Limb (tissue), 2 donors: ENCODE results near the gene KNDC1.
"Not testable (repeated sequence)": the region's sequence is repeated elsewhere in the genome, so short reads cannot be mapped to it uniquely, and the experiment has no call there.

Source experiments
- DNase-seq, 2 donors: peaks; one replicate each; pipeline ENCODE4 v3.0.0-alpha.2; 2016; ENCODE audit errors: extremely low spot score in 2 of 2

Gene KNDC1, protein sequence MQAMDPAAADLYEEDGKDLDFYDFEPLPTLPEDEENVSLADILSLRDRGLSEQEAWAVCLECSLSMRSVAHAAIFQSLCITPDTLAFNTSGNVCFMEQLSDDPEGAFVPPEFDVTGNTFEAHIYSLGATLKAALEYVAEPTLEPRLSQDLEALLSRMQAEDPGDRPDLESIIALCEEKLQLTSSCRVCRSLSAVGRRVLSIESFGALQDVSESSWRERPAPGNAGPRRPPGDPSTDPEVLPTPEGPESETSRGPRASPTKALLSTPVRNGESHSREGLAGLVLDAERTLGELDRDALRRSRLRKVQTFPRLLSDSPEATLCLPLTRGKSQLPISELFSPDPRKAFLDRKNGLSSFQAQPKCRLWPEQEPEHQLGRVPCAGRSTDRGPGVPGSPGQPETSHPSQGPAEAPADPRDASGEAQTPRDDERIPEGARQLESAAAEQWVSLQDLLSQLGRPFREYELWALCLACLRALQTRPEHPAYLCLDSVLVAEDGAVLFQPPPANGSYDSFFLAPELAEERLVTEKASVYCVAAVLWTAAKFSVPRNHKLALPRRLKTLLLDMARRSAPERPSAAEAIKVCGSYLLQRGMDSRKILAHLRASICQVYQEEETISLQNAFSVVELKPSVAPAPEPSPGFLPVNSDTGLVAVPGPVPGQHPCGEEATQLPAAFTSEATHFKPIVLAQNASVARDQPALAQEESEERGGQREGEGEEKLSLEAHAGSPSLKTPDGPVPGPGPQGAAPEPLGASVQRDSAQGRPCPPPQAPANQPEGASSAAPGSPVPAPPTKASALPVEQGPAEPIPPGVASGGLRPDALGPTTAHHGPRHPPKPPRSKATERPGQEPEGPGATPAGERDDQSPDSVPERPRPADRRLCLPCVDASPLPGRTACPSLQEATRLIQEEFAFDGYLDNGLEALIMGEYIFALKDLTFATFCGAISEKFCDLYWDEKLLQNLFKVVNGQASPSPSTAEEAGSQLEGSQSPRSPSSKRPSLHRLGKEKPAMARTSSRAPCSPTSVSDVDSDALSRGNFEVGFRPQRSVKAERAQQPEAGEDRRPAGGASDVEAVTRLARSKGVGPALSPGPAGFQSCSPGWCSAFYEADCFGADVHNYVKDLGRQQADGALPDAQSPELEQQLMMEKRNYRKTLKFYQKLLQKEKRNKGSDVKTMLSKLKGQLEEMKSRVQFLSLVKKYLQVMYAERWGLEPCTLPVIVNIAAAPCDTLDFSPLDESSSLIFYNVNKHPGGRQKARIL (N-terminal part only)

DNA sequence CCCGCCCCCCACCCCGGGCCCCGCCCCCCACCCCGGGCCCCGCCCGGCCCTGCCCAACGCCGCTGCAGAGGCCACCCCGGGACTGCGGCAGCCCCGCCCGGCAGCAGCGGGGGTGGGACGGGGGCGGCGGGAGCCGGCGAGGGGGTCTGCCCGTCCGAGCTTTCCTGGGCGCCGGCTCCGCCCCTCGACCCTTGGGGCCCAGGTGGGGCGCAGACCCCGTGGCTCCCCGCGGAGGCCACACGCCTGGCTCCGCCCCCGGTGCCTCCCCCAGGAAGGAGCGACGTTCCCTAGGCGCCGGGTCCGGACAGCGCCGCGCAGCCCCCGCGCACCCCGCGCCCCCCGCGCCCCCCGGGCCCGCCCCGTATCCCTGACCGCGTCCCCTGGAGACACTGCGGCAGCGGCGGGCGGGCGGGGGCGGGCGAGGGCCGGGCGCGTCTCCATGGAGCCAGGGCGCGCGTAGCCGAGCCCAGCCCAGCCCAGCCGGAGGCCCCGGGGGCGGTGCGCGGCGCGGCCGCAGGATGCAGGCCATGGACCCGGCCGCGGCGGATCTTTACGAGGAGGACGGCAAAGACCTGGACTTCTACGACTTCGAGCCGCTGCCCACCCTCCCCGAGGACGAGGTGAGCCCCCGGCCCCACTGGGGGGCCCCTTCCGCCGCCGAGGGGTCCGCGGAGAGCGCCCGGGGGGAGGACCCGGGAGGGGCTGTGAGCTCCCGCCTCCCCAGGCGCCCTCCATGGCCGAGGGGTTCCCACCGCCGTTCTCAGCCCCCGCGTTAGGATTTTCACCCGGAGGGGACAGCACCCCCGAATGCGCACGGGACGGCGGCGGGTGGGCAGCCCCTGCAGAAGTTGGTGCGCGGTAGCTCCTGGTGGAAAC lies at the start of gene KNDC1:
Gene KNDC1 (plus strand): TSS at position 270 of the 876 bp plus-strand sequence. CDS start 249 bp downstream, at position 519.
- peak; percentile 33 to 73 for DNase-seq

DNA sequence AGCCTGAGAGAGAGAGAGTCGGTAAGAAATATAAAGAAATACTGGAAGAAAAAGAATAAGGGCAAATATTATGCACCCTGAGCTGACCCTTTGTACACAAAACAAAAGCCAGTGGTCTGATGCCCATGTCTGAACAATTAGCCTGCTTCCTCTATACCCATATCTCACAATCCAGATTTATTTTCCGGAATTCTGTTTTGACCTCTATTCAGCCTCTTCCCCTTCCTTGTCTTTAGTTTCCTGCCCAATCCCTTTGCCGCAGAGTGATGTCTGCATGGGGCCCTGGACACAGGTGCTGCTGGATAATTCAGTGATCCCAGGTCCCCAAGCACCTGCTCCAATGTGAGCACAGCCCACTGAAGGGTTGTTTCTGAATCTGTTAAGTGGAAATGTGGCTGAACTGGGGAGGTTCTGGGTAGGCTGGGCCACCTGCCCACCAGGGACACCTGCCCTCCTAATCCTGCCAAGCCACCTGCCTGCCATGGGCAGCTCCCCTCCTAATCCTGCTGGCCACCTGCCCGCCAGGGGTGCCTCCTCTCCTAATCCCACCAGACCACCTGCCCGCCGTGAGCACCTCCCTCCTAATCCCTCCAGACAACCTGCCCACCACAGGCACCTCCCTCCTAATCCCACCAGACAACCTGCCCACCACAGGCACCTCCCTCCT lies 49.3 kb upstream of the KNDC1 start:
- DNase-seq = no peak

DNA sequence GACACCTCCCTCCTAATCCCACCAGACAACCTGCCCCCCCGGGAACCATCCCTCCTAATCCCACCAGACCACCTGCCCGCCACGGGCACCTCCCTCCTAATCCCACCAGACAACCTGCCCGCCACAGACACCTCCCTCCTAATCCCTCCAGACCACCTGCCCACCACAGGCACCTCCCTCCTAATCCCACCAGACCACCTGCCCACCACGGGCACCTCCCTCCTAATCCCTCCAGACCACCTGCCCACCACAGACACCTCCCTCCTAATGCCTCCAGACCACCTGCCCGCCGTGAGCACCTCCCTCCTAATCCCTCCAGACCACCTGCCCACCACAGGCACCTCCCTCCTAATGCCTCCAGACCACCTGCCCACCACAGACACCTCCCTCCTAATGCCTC lies 48.4 kb upstream of the KNDC1 start:
- not testable (repeated sequence) for DNase-seq

DNA sequence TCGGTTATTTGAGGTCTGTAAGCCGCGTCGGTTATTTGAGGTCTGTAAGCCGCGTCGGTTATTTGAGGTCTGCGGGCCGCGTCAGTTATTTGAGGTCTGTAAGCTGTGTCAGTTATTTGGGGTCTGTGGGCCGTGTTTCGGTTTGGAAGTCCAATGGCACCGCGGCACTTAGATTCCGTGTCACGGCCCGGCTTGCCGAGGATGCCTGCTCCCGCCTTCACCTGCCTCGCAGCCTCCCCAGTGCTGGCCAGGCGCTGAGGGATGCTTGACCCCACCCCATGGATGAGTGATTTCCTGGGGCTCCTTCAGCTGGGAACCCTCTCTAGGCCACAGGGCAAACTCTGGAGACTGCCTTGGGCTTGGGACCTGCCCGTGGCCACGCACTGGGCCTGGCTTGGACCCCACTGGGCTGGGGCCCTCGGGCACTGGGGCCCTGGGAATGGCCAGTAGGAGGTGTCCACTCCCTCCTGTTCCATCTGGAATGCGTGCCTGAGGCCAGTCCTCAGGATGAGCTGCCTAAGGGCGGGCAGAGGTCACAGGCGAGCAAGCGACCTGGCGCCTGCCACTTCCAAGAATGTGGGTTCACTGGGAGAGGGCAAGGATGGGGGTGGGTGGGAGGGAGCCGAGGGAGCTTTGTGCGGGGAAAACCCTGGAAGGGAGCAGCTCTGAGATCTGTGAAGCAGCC lies 46.7 kb upstream of the KNDC1 start:
- no peak for DNase-seq

DNA sequence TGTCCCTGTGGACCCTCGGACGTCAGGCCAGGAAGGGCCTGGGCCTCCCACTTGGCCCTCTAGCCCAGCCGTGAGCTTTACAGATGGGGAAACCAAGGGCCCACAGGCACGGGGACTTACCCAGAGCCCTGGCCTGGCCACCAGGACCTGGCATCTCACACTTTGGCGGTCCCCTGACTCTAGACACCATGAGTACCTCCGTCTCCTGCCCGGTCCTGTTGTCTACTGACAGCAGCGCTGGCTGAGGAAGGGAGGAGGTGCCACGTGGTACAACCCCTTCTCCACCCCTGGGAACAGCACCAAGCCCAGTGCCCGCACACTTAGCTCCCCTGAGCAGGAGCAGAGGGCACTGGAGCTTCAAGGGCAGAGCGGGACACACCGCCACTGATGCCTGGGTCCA lies 46.2 kb upstream of the KNDC1 start:
- no peak for DNase-seq

DNA sequence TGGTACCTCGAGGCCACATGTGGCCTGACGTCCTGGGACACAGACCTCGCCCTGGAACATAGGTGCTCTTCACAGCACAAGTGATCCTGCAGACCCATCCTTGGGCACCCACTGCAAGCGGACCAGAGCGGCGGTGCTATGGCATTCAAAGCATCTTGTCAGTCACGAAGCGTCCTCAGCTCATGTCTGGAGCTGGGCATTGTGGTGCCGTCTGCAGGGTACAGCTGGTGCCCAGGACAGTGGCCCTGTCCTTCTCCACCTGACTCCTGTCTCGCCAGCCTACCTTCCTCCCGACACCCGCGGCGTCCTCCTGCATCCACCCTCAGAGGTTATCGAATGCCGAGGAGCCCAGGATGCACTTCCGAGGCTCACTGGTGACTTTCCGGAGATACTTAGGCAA lies 45.8 kb upstream of the KNDC1 start:
- DNase-seq = no peak

DNA sequence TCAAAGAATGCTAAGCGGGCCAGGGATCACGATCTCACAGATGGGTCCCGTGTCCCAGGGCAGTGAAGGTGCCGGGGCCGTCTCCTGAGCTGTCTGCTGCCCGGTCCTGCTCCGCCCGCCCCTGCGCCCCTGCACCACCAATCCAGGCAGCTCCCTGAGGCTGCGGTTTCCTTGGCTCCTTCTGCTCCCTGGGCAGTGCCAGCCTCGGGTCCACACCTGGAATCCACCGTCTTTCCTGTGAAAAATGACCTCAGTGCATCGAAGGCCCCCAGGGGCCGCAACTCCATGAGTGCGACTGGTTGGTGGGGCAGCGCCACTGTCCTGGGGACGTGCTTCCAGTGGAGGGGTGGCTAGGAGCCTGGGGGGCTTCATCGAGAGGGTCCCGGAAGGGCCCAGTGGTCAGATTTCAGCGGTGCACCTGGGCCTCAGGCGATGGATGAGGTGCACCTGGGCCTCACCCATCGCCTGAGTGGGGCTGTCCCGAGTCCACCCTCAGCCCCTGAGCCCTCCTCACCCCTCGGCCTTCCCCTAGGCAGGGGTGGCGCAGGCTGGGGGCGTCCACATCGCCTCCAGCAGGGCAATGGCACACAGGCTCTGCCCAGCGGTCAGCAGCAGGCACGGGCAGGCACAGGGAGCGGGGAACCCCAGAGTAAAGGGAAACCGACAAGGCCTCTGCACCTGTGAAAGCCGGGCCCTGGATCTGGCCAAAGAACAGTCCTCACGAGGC lies 45.1 kb upstream of the KNDC1 start:
- DNase-seq = no peak

DNA sequence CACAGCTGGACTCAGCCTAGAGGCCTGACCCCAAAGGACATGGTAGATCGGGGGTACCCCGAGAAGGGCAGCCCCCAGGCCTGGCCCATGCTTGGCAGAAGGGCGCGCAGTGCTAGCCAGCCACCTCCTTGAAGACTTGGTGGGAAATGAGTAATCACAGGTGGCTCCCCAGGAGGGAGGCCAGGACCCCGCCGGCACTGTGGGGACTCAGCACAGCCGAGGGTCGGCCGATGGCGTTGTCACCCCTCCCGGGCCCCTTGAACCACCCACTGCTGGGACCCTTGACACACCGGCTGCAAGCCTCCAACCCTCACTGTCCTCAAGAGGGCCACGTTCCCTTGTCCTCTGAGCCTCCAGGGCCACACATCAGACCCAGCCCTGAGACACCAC lies 44.6 kb upstream of the KNDC1 start:
- no peak for DNase-seq

DNA sequence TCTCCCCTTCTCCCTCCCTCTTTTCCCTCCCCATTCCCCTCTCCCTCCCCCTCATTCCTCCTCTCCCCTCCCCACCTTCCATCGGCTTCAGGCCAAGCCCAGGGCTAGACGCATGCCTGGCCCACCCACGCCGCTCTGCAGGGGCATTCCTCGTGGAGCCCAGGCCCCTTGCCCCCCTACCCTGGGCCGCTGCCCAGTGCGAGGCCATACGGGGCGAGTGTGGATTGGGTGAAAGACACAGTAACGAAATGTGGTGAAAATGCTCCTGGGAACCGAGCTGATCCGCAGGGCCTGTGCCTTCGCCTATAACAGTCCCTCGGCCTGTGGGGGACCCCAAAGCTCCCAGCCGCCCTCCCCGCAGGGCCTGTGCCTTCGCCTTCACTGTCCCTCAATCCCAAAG lies 44.0 kb upstream of the KNDC1 start:
- DNase-seq = no peak

DNA sequence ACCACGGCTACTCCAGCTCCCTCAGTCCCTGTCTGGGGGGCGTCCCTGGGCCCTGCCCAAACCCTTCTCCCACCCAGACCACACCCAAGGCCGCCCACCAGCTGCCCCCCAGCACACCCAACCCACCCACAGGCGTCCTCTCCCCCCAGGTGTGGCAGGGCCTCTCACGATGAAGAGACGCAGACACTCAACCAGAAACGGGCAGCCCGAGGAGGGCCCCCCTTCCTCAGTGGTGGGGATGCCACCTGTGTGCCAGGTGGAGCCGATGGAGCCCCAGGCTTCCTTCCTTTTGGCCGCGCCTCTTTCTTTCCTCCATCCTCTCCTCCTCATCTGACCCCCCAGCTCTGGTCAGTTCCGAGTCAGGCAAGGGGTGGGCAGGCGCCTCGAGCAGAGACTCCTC lies 43.6 kb upstream of the KNDC1 start:
- no peak for DNase-seq

DNA sequence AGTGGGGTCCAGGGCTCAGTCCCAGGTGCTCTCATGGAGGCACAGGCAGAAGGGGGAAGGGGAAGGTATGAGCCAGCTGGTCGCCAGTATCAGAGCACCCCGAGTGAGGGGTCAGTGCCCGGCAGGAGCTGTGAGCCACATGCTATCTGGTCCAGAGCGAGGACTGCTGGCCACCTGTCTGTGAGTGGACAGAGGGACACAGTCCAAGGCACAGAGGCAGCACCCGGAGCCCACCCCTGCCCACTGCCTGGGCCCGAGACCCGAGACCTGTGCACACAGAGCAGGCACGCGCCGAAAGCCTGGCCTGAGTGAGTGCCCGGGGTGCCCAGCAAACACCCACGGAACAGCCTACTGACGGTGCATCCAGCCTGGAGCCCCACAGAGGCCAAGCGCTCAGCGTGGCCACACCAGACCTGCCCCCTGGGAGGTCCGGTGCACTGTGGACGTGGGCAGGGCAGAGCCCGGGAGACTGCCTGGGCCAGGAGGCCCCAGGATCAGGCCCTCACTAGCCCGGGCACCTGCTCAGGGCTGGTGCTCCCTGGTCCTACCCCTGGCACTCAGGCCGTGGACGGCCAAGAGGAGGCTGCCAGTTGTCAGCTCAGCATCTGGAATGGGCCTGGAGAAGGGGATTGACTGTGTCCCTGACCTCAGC lies 42.9 kb upstream of the KNDC1 start:
- DNase-seq = no peak

DNA sequence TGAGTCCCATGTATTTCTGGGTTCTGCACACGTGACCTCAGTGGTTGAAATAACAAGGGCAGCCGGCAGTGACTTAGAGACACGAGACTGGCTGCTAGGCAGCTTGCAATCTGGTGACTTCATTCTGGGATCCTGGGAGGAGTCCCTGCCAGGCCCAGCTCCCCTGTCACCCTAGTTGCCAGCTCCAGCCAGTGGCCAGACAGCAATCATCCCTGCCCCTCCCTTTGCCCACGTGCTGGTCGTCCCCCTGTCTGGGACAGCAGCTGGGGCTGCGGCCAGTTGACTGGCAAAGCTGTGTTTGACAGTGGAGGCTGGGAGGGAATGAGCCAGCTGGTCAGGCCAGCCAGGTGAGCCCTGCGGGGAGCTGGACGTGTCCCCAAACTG lies 42.3 kb upstream of the KNDC1 start:
- DNase-seq = no peak

DNA sequence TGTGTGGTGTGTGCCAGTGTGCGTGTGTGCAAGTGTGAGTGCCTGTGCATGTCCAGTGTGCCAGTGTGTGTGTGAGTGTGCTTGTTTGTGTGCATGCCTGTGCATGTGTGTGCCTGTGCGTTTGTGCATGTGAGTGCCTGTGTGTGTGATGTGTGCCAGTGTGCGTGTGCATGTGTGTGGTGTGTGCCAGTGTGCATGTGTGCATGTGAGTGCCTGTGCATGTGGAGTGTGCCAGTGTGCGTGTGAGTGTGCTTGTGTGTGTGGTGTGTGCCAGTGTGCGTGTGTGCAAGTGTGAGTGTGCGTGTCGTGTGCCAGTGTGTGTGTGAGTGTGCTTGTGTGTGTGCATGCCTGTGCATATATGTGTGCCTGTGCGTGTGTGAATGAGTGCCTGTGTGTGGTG lies 38.5 kb upstream of the KNDC1 start:
- DNase-seq = no peak

DNA sequence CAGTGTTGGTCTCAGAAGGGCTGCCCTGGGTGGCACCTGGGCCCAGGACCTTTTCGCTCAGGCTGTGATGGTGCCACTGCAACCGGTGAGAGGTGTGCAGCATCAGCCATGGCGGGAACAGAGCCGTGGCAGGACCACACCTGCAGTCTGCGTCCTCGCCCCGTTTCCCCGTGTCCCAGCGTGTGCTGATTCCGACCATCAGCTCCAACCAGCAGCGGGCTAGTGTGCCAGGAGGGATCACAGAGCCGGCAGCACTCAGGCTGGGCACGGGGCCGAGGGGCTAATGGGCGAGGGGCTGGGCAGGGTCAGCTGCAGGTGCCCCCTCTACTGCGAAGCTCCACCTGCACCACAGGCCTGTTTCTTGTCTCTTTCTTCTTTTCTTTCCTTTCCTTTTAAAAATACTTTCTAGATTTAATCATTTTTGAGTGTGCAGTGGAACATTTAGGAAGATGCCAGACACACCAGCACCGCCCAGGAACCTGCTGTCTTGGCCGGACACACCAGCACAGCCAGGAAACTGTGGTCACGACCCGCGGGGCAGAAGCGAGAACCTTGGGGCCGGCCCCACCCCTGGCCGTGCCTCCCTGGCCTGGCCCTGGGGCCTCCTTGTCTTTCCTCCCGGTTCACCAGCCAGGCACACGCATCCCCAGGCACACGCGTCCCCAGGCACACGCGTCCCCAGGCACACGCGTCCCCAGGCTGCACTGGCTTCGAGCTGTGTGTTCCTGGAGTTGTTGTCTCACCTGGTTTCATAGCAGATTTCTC lies 37.7 kb upstream of the KNDC1 start:
- DNase-seq = no peak

DNA sequence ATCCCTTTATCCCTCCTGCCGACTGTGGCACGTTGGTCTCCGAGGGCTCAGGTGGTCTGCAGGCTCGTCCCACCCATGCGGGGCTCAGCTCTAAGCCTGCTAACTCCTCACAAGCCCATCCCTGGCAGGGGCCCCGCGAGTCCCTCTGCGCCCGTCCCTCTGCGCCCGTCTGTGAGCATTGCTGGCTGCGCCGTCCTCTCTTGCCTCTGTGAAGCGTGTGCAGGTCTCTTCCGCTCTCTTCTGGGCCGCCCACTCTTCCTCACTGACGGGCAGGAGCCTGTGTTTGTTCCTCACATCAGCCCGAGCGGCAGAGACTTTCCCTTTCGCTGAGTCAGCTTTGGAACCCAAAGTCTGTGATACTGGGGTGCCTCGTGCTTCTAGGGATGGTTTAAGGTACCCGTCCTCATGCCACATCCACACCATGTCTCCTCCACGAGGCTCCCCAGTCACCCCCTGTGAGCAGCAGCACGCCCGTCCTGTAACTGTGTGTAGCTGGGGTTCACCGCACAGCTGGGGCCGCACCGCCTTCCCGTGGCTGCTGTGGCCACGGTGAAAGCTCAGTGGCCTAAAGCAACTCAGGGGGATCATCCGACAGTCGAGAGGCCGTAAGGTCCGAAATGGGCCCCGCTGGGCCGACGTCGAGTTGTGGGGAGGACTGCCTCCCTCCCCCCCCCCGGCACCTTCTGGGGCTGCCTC lies 36.8 kb upstream of the KNDC1 start:
- no peak for DNase-seq

DNA sequence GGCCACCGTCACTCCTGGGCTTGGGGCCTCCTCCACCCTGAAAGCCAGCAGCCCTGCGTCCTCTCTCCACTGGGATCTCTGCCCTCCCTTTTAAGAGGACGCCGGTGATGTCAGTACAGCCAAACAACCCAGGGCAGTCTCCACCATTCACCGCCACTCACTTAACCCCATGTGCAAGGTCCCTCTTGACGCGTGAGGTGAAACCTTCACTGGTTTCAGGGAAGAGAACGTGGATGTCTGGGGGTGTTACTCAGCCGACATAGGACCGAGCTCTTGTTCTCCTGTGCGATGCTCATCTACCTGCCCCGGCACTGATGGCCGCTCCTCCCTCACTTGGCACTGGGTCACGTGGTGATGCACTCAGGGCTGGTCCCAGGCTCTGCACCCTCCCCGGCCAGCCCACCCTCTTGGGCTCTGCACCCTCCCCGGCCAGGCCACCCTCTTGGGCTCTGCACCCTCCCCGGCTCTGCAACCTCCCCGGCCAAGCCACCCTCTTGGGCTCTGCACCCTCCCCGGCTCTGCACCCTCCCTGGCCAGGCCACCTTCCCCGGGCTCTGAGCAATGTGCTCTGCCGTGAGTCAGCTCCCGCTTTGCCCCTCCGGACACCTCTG lies 36.2 kb upstream of the KNDC1 start:
- DNase-seq = no peak
